GM12878 (cell line): Measurements from ENCODE around the gene CLEC4G. TPM values are rescaled to one million over a fixed set of nuclear protein-coding genes. Genes with fewer than 3 reads are reported as not detected.
A peak's percentile ranks its signal among the peaks of the same experiment; 100 is the strongest.

Experiments used
- ATAC-seq: fragments of 200-7000 bp; cut with Tn5 transposase; 3 replicates; pipeline ENCODE4 v1.9.1; 2020; ENCODE audit warnings: mild to moderate bottlenecking, moderate library complexity
- BruUV-seq: library from RNA; stranded (reverse); fragments of 400-500 nt; replicated peaks from 2 replicates; lab custom pipeline; 2021; lab: Mats Ljungman, UMichigan
- CTCF ChIA-PET: fragments of 300-600 bp; sonication (Branson Sonifier 250); formaldehyde crosslinking; extraction: SDS; loops from one replicate; lab custom pipeline; 2021; ENCODE audit warnings: inconsistent platforms; lab: Yijun Ruan, JAX
- POLR2A ChIA-PET: fragments of 350-600 bp; formaldehyde crosslinking; extraction: SDS; loops from one replicate; lab custom pipeline; 2021; ENCODE audit warnings: inconsistent platforms; lab: Charles Lee
- RAD21 ChIA-PET: fragments of 300-600 bp; sonication (Branson Sonifier 250); formaldehyde crosslinking; loops from one replicate; lab custom pipeline; 2023; ENCODE audit warnings: antibody characterized with exemption; ENCODE audit not compliant: unreplicated experiment; lab: Charles Lee
- SMC1A ChIA-PET: fragments of 300-600 bp; sonication (Branson Sonifier 250); formaldehyde crosslinking; loops from one replicate; lab custom pipeline; 2023; ENCODE audit not compliant: unreplicated experiment, uncharacterized antibody; lab: Charles Lee
- DNase-seq: peaks from one replicate; pipeline ENCODE4 v3.0.0-alpha.2; 2011; ENCODE audit warnings: low read depth, low spot score
- FAIRE-seq: peaks from 3 replicates; lab custom pipeline; 2011; peaks lifted over from hg19 to GRCh38; lab: Jason Lieb, UNC
- H2AFZ ChIP-seq: 2 replicates; pipeline ENCODE4 v1.6.0; 2011; ENCODE audit warnings: low read depth, low read length, control low read depth; ENCODE audit not compliant: control insufficient read depth
- H3K27ac ChIP-seq: 2 replicates; pipeline ENCODE4 v1.5.1; 2011; ENCODE audit warnings: control low read depth; ENCODE audit not compliant: control insufficient read depth, insufficient read depth
- H3K27me3 ChIP-seq, 2 experiments: replicated peaks in 1 of 2; 2 replicates each; pipeline versions ENCODE4 v1.6.0 to v1.6.1; 2011; ENCODE audit warnings: low read length in 1 of 2; ENCODE audit not compliant: control insufficient read depth in 2 of 2, insufficient read depth in 2 of 2
- H3K36me3 ChIP-seq, 2 experiments: 2 replicates each; pipeline ENCODE4 v1.5.1; 2011; ENCODE audit warnings: low read length in 1 of 2; ENCODE audit not compliant: control insufficient read depth in 2 of 2, insufficient read depth in 2 of 2
- H3K4me1 ChIP-seq: 2 replicates; pipeline ENCODE4 v1.6.1; 2011; ENCODE audit warnings: mild to moderate bottlenecking, low read length, moderate library complexity, mixed read lengths; ENCODE audit not compliant: control insufficient read depth, insufficient read depth
- H3K4me2 ChIP-seq: 2 replicates; pipeline ENCODE4 v1.6.0; 2011; ENCODE audit warnings: control low read depth; ENCODE audit not compliant: control insufficient read depth, insufficient read depth
- H3K4me3 ChIP-seq: fragments of 200-600 bp; sonication (generic); 2 replicates; pipeline ENCODE4 v1.5.1; 2016
- H3K79me2 ChIP-seq: 2 replicates; pipeline ENCODE4 v1.6.0; 2011; ENCODE audit warnings: low read length; ENCODE audit not compliant: control insufficient read depth, insufficient read depth
- H3K9ac ChIP-seq: 2 replicates; pipeline ENCODE4 v1.8.0; 2011; ENCODE audit warnings: low read length, control low read depth, mixed read lengths; ENCODE audit not compliant: control insufficient read depth, insufficient read depth
- H3K9me3 ChIP-seq: replicated peaks from 3 replicates; pipeline ENCODE4 v1.5.1; 2011; ENCODE audit warnings: mild to moderate bottlenecking, low read length; ENCODE audit not compliant: control insufficient read depth, insufficient read depth
- H4K20me1 ChIP-seq: 2 replicates; pipeline ENCODE4 v1.6.0; 2011; ENCODE audit not compliant: control insufficient read depth, insufficient read depth
- BACH1 ChIP-seq: fragments of 450-650 bp; IDR thresholded peaks from 2 replicates; pipeline ENCODE4 v1.6.1; 2017; ENCODE audit warnings: mild to moderate bottlenecking, borderline replicate concordance
- BCL3 ChIP-seq: IDR thresholded peaks from 2 replicates; pipeline ENCODE4 v1.6.1; 2011; ENCODE audit warnings: borderline replicate concordance, low read depth, mild to moderate bottlenecking, moderate library complexity, low read length; ENCODE audit not compliant: insufficient read depth, poor library complexity, severe bottlenecking
- CEBPB ChIP-seq, 2 experiments: fragments of 150-350 bp in 1 of 2; IDR thresholded peaks; 2 replicates each; pipeline ENCODE4 v1.6.1; 2012 to 2014; ENCODE audit warnings: low read depth in 2 of 2, low read length in 2 of 2, borderline replicate concordance in 1 of 2, inconsistent platforms in 1 of 2
- CEBPZ ChIP-seq: fragments of 150-350 bp; IDR thresholded peaks from 2 replicates; pipeline ENCODE4 v1.6.1; 2016; ENCODE audit warnings: low read depth, low read length
- CREB1 ChIP-seq: IDR thresholded peaks from 2 replicates; pipeline ENCODE4 v1.6.1; 2012; ENCODE audit warnings: low read depth, mild to moderate bottlenecking, inconsistent platforms
- HDAC2 ChIP-seq: fragments of 200-600 bp; sonication (generic); IDR thresholded peaks from 2 replicates; pipeline ENCODE4 v1.6.1; 2017
- NBN ChIP-seq: fragments of 450-650 bp; IDR thresholded peaks from 2 replicates; pipeline ENCODE4 v1.6.1; 2016
- POLR2A ChIP-seq: IDR thresholded peaks from 2 replicates; pipeline ENCODE4 v1.6.1; 2011; ENCODE audit warnings: low read depth, mild to moderate bottlenecking, low read length
- POLR2AphosphoS5 ChIP-seq: IDR thresholded peaks from 2 replicates; pipeline ENCODE4 v1.6.1; 2011; ENCODE audit warnings: mild to moderate bottlenecking, low read length, inconsistent platforms
- SP1 ChIP-seq: IDR thresholded peaks from one replicate; pipeline ENCODE4 v1.6.1; 2011; ENCODE audit warnings: low read depth, low read length
- WGBS: methylation state at CpG from one replicate; pipeline ENCODE4 v1.1.6; 2016; ENCODE audit warnings: low lambda C conversion rate; ENCODE audit not compliant: insufficient replicate concordance, insufficient coverage; ENCODE audit errors: missing lambda C conversion rate; 5-methylcytosine and 5-hydroxymethylcytosine counted together
- in situ Hi-C: fragments of 300-500 bp; cut with MboI; formaldehyde crosslinking; loops from 9 replicates; pipeline ENCODE4 v1.14.3; 2018; ENCODE audit warnings: mixed read lengths
- intact Hi-C: fragments of 100-400 bp; cut with micrococcal nuclease; formaldehyde crosslinking; loops from one replicate; pipeline ENCODE4 v1.14.2; 2022; ENCODE audit not compliant: unreplicated experiment
- polyA plus RNA-seq, 11 experiments: library from polyadenylated mRNA; depleted of rRNA in 4 of 11; unstranded in 6 of 11; stranded (reverse) in 5 of 11; fragments of >200 nt; fragmentation: Nextera tagmentation in 4 of 11; fragmentation: Illumina TruSeq in 1 of 11; extraction: Ambion mirVana in 4 of 11; extraction: Trizol in 1 of 11; gene quantifications; 1 replicate in 1 of 11; 2 replicates in 10 of 11; pipeline versions ENCODE4 v1.2.1 to v1.2.3, GENCODE V29; 2011 to 2016; ENCODE audit warnings: inconsistent platforms in 2 of 11, missing spikeins in 2 of 11, low read depth in 1 of 11
- total RNA-seq, 4 experiments: library from RNA; depleted of rRNA in 3 of 4; stranded (reverse); fragments of >200 nt in 3 of 4; fragmentation: Illumina TruSeq in 1 of 4; extraction: Trizol in 1 of 4; gene quantifications; 2 replicates each; pipeline versions ENCODE4 v1.2.1 to v1.2.3, GENCODE V29; 2013 to 2021

CLEC4G gene
- total and polyA plus RNA-seq, 10 of the 15 experiments (the other 5 are each of a cell fraction or from before 2014, with no cell fraction given), result 0.04 TPM; not detected in 9

- TF ChIP-seq CEBPZ (no peak), CEBPB (IDR thresholded peaks at IDR 0.05; ENCODE audit: borderline replicate concordance in 1 of 2, low read depth in 2 of 2, low read length in 2 of 2) (no peak), POLR2AphosphoS5 (peak; percentile 45; the same call in 1 of the 2 replicates), SP1 (no peak)
- TF ChIP-seq, all 136 proteins: peak for 1
These were observed 42.7 kb downstream of the CLEC4G start (continued) for GRCh38 chr19:7689165-7689564.

- Histone ChIP-seq H3K27ac (no peak overlapping the region), H3K9ac (no peak overlapping the region), H2AFZ (no peak overlapping the region), H3K4me3 (no peak overlapping the region), H3K27me3 (no peaks in the 10 kb centered on the region), H4K20me1 (peaks cover 2% of the 10 kb centered on the region; the same call in 1 of the 2 replicates), H3K36me3 (peaks cover 6 to 29% of the 10 kb centered on the region in 2 experiments; a peak in 3 of 4 replicates), H3K4me2 (no peak overlapping the region), H3K4me1 (peaks cover 9% of the 10 kb centered on the region), H3K9me3 (no peaks in the 10 kb centered on the region; the same call in 2 of the 3 replicates), H3K79me2 (peaks cover 25% of the 10 kb centered on the region)
- ChIA-PET RAD21 (interaction anchor here (0.8 kb wide), 1 partner anchor 14 kb away, joined by 3 read pairs; the partner anchor contains the start of gene FCER2), POLR2A (no interaction called here), SMC1A (interaction anchor here (2.6 kb wide), 1 partner anchor 113 kb away, joined by 11 read pairs; no protein-coding TSS in a partner anchor), CTCF (interaction anchor here (1.2 kb wide), 1 partner anchor 22 kb away, joined by 3 read pairs; no protein-coding TSS in a partner anchor)
- BruUV-seq, result no TSS peak
- ATAC-seq, result peak; percentile 22
- 98% methylated on average over 12 of the region's 12 CpGs for WGBS
- DNase-seq, result no peak
- no peak for FAIRE-seq
- in situ Hi-C loops, result no loop called here
- intact Hi-C loops, result loop anchor here (10.0 kb wide), 1 partner anchor 218 kb away; the partner anchor contains the start of gene MAP2K7
- peak; percentile 32 for TF ChIP-seq BCL3
- TF ChIP-seq NBN, result no peak
- TF ChIP-seq POLR2A, result peak; percentile 80
- TF ChIP-seq HDAC2, result no peak
- TF ChIP-seq CREB1, result 0 out of 2 replicates have a peak, but pooled peaks have one; percentile 8
- peak; percentile 83 for TF ChIP-seq POLR2AphosphoS5
- TF ChIP-seq BACH1, result 0 out of 2 replicates have a peak, but pooled peaks have one; percentile 33
These were observed 44.7 kb downstream of the CLEC4G start for GRCh38 chr19:7687177-7687576.
